Subcutaneous adipose tissue (tissue), 4 donors: ENCODE data around the gene SLIT3. TPM values are rescaled to one million over a fixed set of nuclear protein-coding genes. Genes with fewer than 3 reads are reported as not detected.

ENCODE experiments used
- total RNA-seq, 4 donors: library from RNA; depleted of rRNA; stranded (reverse); fragments of >200 nt; gene quantifications; one replicate each; pipeline ENCODE4 v1.1.0, GENCODE V29; 2016
- TF ChIP-seq, protein P1 (sequence below): fragments of 450-650 bp; IDR thresholded peaks from one replicate; pipeline ENCODE4 v1.5.1; 2016; ENCODE audit warnings: low read depth, mild to moderate bottlenecking, control low read depth, antibody characterized with exemption, moderate library complexity

The SLIT3 gene
- total RNA-seq, 4 donors from 2014 or later, result 48.1 to 163 (median 83.2) TPM

DNA sequence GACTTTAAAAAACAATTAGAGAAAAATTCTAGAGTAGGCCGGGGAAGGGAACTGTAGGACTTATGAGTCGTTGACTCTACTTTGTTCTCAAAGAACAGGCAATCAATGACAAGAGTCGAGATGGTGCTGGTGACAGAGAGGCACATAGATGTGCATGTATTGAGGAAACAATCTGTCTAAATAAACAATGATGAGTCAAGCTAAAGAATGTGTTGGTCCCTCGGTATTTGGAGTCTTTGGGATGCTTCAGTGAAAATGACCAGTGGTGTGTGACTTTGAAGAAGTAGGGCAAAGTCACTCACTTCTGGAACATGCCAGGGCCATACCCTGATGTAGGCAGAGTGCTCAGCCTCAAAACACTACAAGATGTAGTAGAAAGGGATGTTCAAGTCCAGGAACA lies 433.7 kb downstream of the SLIT3 start:
- TF ChIP-seq, protein P1, sequence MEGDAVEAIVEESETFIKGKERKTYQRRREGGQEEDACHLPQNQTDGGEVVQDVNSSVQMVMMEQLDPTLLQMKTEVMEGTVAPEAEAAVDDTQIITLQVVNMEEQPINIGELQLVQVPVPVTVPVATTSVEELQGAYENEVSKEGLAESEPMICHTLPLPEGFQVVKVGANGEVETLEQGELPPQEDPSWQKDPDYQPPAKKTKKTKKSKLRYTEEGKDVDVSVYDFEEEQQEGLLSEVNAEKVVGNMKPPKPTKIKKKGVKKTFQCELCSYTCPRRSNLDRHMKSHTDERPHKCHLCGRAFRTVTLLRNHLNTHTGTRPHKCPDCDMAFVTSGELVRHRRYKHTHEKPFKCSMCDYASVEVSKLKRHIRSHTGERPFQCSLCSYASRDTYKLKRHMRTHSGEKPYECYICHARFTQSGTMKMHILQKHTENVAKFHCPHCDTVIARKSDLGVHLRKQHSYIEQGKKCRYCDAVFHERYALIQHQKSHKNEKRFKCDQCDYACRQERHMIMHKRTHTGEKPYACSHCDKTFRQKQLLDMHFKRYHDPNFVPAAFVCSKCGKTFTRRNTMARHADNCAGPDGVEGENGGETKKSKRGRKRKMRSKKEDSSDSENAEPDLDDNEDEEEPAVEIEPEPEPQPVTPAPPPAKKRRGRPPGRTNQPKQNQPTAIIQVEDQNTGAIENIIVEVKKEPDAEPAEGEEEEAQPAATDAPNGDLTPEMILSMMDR, result no peak

- TF ChIP-seq, protein P1, result no peak
These were observed 435.0 kb downstream of the SLIT3 start for GRCh38 chr5:168865968-168866367.

- TF ChIP-seq, protein P1, result no peak
These were observed 437.9 kb downstream of the SLIT3 start for GRCh38 chr5:168863021-168863420.

- TF ChIP-seq, protein P1, result no peak
These were observed 440.4 kb downstream of the SLIT3 start for GRCh38 chr5:168860503-168860902.

DNA sequence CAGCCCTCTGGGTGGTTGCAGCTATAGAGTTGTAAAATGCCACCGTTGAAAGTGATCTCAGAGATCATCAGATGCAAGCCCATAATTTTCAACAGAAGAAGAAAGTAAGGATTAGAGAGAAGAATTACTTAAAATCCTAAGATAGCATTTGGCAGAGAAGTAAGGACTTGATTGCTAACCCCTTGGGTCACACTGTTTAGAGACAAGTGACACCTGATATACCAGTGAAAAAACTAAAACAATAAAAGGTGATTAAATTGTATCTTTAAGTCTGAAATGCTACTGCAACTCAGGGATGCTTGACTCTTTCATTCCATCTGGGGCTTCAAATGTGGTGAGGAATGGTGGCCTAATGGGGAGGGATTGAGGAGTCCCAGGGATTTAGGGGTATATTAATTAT lies 440.9 kb downstream of the SLIT3 start:
- TF ChIP-seq, protein P1, result no peak

GRCh38 chr5:168859471-168859870 lies 441.5 kb downstream of the SLIT3 start:
- TF ChIP-seq, protein P1, result no peak

DNA sequence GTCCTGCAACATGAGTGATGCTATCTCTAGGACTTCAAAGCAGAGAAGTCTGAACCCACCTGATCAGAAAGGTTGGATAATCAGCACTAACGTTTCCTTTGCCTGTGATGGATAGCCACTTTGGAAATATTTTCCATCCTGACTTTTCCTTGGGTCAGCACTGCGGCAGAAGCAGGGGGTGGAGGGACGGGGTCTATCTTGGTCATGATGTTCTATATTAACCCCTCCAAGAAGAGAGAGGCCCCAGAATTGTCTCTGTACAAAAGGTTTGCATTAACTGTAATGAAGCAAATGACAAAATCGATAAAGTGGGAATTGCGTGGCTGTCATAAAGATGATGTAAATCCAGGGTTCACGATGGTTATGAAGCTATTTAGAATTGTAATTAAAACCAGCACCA lies 441.9 kb downstream of the SLIT3 start:
- TF ChIP-seq, protein P1, result no peak
